H54 (cell line): Measurements from ENCODE around the gene TTC28.

Source experiments
- DNase-seq: peaks from one replicate; pipeline ENCODE4 v3.0.0; 2011; ENCODE audit warnings: low spot score, mixed read lengths; ENCODE audit not compliant: insufficient read length
- FAIRE-seq: peaks from 3 replicates; lab custom pipeline; 2011; peaks lifted over from hg19 to GRCh38; lab: Jason Lieb, UNC
- POLR2A ChIP-seq: IDR thresholded peaks from 2 replicates; pipeline ENCODE4 v1.6.1; 2011; ENCODE audit warnings: low read depth, mild to moderate bottlenecking, low read length

Gene TTC28

GRCh38 chr22:27982106-27982505, 697.5 kb downstream of the TTC28 start:
- no peak for DNase-seq
- no peak for TF ChIP-seq POLR2A
- FAIRE-seq, result no peak

GRCh38 chr22:27980424-27981148, 699.1 kb downstream of the TTC28 start:
- TF ChIP-seq POLR2A, result no peak
- FAIRE-seq (no peak), DNase-seq (no peak)

GRCh38 chr22:27978802-27979201, 700.8 kb downstream of the TTC28 start:
- DNase-seq (no peak), FAIRE-seq (no peak)
- no peak for TF ChIP-seq POLR2A

GRCh38 chr22:27978317-27978716, 701.3 kb downstream of the TTC28 start:
- no peak for DNase-seq
- no peak for TF ChIP-seq POLR2A
- no peak for FAIRE-seq

- FAIRE-seq, result no peak
Observed at GRCh38 chr22:27976586-27976985, 703.1 kb downstream of the TTC28 start.

GRCh38 chr22:27975381-27976013, 704.1 kb downstream of the TTC28 start:
- FAIRE-seq, result no peak
- TF ChIP-seq POLR2A, result no peak
- no peak for DNase-seq

More at GRCh38 chr22:27976586-27976985, 703.1 kb downstream of the TTC28 start:
- no peak for DNase-seq
- no peak for TF ChIP-seq POLR2A

GRCh38 chr22:27973846-27974245, 705.8 kb downstream of the TTC28 start:
- DNase-seq, result no peak
- no peak for TF ChIP-seq POLR2A
- no peak for FAIRE-seq

- FAIRE-seq, result no peak
- no peak for TF ChIP-seq POLR2A
- no peak for DNase-seq
Observed at GRCh38 chr22:27972732-27973698, 706.6 kb downstream of the TTC28 start.

GRCh38 chr22:27971926-27972325, 707.7 kb downstream of the TTC28 start:
- no peak for FAIRE-seq
- DNase-seq, result no peak
- TF ChIP-seq POLR2A, result no peak

GRCh38 chr22:27970596-27971220, 708.9 kb downstream of the TTC28 start:
- no peak for TF ChIP-seq POLR2A
- no peak for DNase-seq
- FAIRE-seq, result no peak

GRCh38 chr22:27966168-27967064, 713.2 kb downstream of the TTC28 start:
- no peak for TF ChIP-seq POLR2A
- FAIRE-seq (no peak), DNase-seq (no peak)

- DNase-seq (no peak), FAIRE-seq (no peak)
- no peak for TF ChIP-seq POLR2A
Observed at GRCh38 chr22:27962268-27963044, 717.2 kb downstream of the TTC28 start.

- FAIRE-seq (no peak), DNase-seq (no peak)
- no peak for TF ChIP-seq POLR2A
Observed at GRCh38 chr22:27961680-27962079, 718.0 kb downstream of the TTC28 start.
